HCT116 (cell line): ENCODE data around the gene IL17A.

Source experiments
- ELF1 ChIP-seq: IDR thresholded peaks from 2 replicates; pipeline ENCODE4 v1.6.1; 2012; ENCODE audit warnings: low read depth, borderline replicate concordance
- POLR2A ChIP-seq: IDR thresholded peaks from 2 replicates; pipeline ENCODE4 v1.7.0; 2011; ENCODE audit warnings: borderline replicate concordance; ENCODE audit not compliant: insufficient read depth, insufficient read length; ENCODE audit errors: extremely low read depth
- TF ChIP-seq, protein P1 (sequence below), 3 experiments: fragments of 200-600 bp in 1 of 3; sonication (generic) in 1 of 3; IDR thresholded peaks in 2 of 3; conservative IDR thresholded peaks in 1 of 3; 2 replicates each; pipeline ENCODE4 v1.5.1; 2012 to 2017; ENCODE audit warnings: low read depth in 2 of 3, low read length in 2 of 3, antibody characterized with exemption in 1 of 3, borderline replicate concordance in 1 of 3, control low read depth in 1 of 3, mild to moderate bottlenecking in 1 of 3, mixed read lengths in 1 of 3, mixed run types in 1 of 3, moderate library complexity in 1 of 3; ENCODE audit not compliant: insufficient read depth in 1 of 3

DNA sequence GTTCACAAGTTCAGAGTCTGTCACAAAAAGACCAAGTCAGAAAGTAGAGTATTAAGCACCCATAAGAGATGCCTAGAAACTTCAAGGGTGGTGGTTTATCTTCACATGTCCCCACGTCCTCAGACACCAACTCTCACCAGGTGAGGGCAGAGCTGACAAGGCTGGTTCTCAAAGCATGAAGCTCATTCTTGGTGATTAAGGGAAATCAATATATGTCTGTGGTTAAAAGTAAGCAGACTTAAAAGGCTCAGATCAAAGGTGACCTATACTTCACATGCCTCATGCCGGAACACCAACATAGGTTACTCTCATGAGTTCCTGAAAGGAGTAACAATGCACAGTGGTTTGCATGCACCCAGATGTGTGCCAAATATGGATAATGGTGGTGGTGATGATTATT lies 27.0 kb downstream of the IL17A start:
- TF ChIP-seq ELF1 (no peak), POLR2A (no peak)
- TF ChIP-seq, protein P1, sequence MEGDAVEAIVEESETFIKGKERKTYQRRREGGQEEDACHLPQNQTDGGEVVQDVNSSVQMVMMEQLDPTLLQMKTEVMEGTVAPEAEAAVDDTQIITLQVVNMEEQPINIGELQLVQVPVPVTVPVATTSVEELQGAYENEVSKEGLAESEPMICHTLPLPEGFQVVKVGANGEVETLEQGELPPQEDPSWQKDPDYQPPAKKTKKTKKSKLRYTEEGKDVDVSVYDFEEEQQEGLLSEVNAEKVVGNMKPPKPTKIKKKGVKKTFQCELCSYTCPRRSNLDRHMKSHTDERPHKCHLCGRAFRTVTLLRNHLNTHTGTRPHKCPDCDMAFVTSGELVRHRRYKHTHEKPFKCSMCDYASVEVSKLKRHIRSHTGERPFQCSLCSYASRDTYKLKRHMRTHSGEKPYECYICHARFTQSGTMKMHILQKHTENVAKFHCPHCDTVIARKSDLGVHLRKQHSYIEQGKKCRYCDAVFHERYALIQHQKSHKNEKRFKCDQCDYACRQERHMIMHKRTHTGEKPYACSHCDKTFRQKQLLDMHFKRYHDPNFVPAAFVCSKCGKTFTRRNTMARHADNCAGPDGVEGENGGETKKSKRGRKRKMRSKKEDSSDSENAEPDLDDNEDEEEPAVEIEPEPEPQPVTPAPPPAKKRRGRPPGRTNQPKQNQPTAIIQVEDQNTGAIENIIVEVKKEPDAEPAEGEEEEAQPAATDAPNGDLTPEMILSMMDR (IDR thresholded peaks at IDR 0.05 in 2 of 3, conservative IDR thresholded peaks at IDR 0.05 in 1 of 3; ENCODE audit: borderline replicate concordance in 1 of 3, insufficient read depth in 1 of 3, low read depth in 2 of 3, low read length in 2 of 3), result peak in 2 of 3 experiments; percentile 17 to 21; a peak in 2 of 6 replicates
